Endothelial cell (in vitro differentiated cells): ENCODE data around the gene ADAMTS8. TPM values are rescaled to one million over a fixed set of nuclear protein-coding genes. Genes with fewer than 3 reads are reported as not detected.

Experiments
- DNase-seq: peaks from one replicate; pipeline ENCODE4 v3.0.0; 2021; ENCODE audit warnings: low spot score
- H3K27ac Mint-ChIP-seq: one replicate; pipeline ENCODE4 v1.8.0; 2021; ENCODE audit warnings: mixed read lengths, inconsistent platforms; ENCODE audit not compliant: unreplicated experiment
- H3K27me3 Mint-ChIP-seq: one replicate; pipeline ENCODE4 v1.8.0; 2021; ENCODE audit warnings: mild to moderate bottlenecking, moderate library complexity, mixed read lengths, inconsistent platforms; ENCODE audit not compliant: unreplicated experiment
- H3K36me3 Mint-ChIP-seq: one replicate; pipeline ENCODE4 v1.8.0; 2021; ENCODE audit warnings: mild to moderate bottlenecking, low read depth, mixed read lengths, inconsistent platforms; ENCODE audit not compliant: unreplicated experiment
- H3K4me1 Mint-ChIP-seq: one replicate; pipeline ENCODE4 v1.8.0; 2021; ENCODE audit warnings: mild to moderate bottlenecking, mixed read lengths, inconsistent platforms; ENCODE audit not compliant: unreplicated experiment
- H3K4me3 Mint-ChIP-seq: one replicate; pipeline ENCODE4 v1.8.0; 2021; ENCODE audit warnings: mild to moderate bottlenecking, mixed read lengths, inconsistent platforms; ENCODE audit not compliant: unreplicated experiment
- H3K9me3 Mint-ChIP-seq: one replicate; pipeline ENCODE4 v1.8.0; 2021; ENCODE audit warnings: mixed read lengths, inconsistent platforms; ENCODE audit not compliant: unreplicated experiment
- total RNA-seq: library from RNA; stranded (reverse); fragmentation: NEBNext Ultra II Directional; extraction: Animal tissue kit (Norgen Biotek cat#: 25700); gene quantifications from one replicate; pipeline ENCODE4 v1.2.1, GENCODE V29; 2021; ENCODE audit not compliant: unreplicated experiment
- TF ChIP-seq, protein P1 (sequence below): fragments of 200-600 bp; sonication (generic); IDR thresholded peaks from one replicate; pipeline ENCODE4 v1.5.0; 2021; ENCODE audit warnings: antibody characterized with exemption; ENCODE audit not compliant: unreplicated experiment

Gene ADAMTS8
- total RNA-seq, 1 donor from 2014 or later, result 0.31 TPM

DNA sequence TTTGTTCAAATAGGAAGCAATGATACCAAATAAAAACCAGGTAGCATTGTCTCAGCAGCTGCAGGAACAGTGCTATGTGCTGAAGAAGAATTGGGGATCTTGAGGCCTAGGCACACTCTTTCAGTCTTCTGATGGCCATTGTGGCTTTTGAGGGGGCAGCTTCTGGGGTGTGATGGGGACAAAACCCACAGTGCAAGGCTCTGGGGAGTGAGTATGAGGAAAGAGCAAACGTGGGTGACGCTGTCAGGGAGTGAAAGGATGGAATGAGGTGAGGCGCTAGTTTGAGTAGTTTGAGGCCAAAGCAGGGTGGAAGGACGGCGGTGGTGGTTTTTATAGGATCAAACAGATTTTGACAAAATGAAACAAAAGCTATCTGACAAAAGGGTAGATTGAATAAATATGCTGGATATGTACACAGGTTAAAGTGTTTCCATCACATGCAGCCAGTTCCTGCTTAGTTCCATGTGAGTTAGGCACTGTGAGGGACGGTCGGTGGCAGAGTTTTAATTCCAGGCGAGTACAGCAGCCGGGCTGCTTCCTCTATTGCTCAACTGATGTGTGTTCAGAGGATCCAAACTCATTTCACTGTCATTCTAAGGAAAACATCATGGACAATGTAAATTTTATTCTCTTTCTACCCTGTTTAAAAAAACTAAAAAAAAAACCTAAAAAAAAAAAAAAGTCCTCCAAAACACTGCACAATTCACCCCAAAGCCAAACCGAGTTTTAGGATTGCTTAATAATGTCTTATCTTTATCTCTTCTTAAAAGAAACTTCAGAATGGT, 38.9 kb upstream of the ADAMTS8 start:
- H3K9me3 Mint-ChIP-seq, result no peaks in the 10 kb centered on the region
- H3K27ac Mint-ChIP-seq, result no peak overlapping the region
- TF ChIP-seq, protein P1, sequence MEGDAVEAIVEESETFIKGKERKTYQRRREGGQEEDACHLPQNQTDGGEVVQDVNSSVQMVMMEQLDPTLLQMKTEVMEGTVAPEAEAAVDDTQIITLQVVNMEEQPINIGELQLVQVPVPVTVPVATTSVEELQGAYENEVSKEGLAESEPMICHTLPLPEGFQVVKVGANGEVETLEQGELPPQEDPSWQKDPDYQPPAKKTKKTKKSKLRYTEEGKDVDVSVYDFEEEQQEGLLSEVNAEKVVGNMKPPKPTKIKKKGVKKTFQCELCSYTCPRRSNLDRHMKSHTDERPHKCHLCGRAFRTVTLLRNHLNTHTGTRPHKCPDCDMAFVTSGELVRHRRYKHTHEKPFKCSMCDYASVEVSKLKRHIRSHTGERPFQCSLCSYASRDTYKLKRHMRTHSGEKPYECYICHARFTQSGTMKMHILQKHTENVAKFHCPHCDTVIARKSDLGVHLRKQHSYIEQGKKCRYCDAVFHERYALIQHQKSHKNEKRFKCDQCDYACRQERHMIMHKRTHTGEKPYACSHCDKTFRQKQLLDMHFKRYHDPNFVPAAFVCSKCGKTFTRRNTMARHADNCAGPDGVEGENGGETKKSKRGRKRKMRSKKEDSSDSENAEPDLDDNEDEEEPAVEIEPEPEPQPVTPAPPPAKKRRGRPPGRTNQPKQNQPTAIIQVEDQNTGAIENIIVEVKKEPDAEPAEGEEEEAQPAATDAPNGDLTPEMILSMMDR, result no peak
- H3K4me1 Mint-ChIP-seq, result no peaks in the 10 kb centered on the region
- no peaks in the 10 kb centered on the region for H3K36me3 Mint-ChIP-seq
- no peak for DNase-seq
- H3K27me3 Mint-ChIP-seq, result peaks cover 4% of the 10 kb centered on the region
- H3K4me3 Mint-ChIP-seq, result no peak overlapping the region

- no peaks in the 10 kb centered on the region for H3K4me1 Mint-ChIP-seq
- H3K9me3 Mint-ChIP-seq, result no peaks in the 10 kb centered on the region
- no peak overlapping the region for H3K27ac Mint-ChIP-seq
- TF ChIP-seq, protein P1, result no peak
- no peak overlapping the region for H3K4me3 Mint-ChIP-seq
- DNase-seq, result no peak
- H3K36me3 Mint-ChIP-seq, result no peaks in the 10 kb centered on the region
- H3K27me3 Mint-ChIP-seq, result peaks cover 2% of the 10 kb centered on the region
Measured at GRCh38 chr11:130465263-130465662, 36.9 kb upstream of the ADAMTS8 start.

- TF ChIP-seq, protein P1, result no peak
- Mint-ChIP-seq H3K27ac (no peak overlapping the region), H3K4me3 (no peak overlapping the region), H3K36me3 (no peaks in the 10 kb centered on the region), H3K4me1 (no peaks in the 10 kb centered on the region), H3K9me3 (no peaks in the 10 kb centered on the region), H3K27me3 (peaks cover 3% of the 10 kb centered on the region)
- DNase-seq, result no peak
Measured at GRCh38 chr11:130464291-130464812, 35.9 kb upstream of the ADAMTS8 start.

GRCh38 chr11:130462931-130463330, 34.5 kb upstream of the ADAMTS8 start:
- H3K9me3 Mint-ChIP-seq, result no peaks in the 10 kb centered on the region
- peaks cover 3% of the 10 kb centered on the region for H3K27me3 Mint-ChIP-seq
- DNase-seq, result no peak
- no peaks in the 10 kb centered on the region for H3K36me3 Mint-ChIP-seq
- H3K27ac Mint-ChIP-seq, result no peak overlapping the region
- no peak overlapping the region for H3K4me3 Mint-ChIP-seq
- H3K4me1 Mint-ChIP-seq, result no peaks in the 10 kb centered on the region
- TF ChIP-seq, protein P1, result no peak
